ENCODE results near the gene BUB1B. TPM values are rescaled to one million over a fixed set of nuclear protein-coding genes. Genes with fewer than 3 reads are reported as not detected.
"Not testable (repeated sequence)": the region's sequence is repeated elsewhere in the genome, so short reads cannot be mapped to it uniquely, and the experiment has no call there.

BUB1B gene
- polyA plus RNA-seq, 1 donor from 2014 or later = 50.0 TPM

- TF ChIP-seq RAD21 (conservative IDR thresholded peaks at IDR 0.05) = no peak
- no peak for TF ChIP-seq EZH2 (IDR thresholded peaks at IDR 0.05; ENCODE audit: borderline replicate concordance, insufficient read depth, low read length, poor library complexity, severe bottlenecking)
- no peak for TF ChIP-seq TAF1 (IDR thresholded peaks at IDR 0.05; ENCODE audit: low read depth)
- no peak for TF ChIP-seq EP300 (conservative IDR thresholded peaks at IDR 0.05; ENCODE audit: poor library complexity, severe bottlenecking)
- TF ChIP-seq POLR2AphosphoS5 (IDR thresholded peaks at IDR 0.05) = no peak
- TF ChIP-seq SMC3 (conservative IDR thresholded peaks at IDR 0.05; ENCODE audit: poor library complexity) = no peak
- Histone ChIP-seq H3K4me3 (ENCODE audit: low read length) (no peak overlapping the region), H3F3A (ENCODE audit: insufficient read depth, low read length, poor library complexity, severe bottlenecking) (no peaks in the 10 kb centered on the region), H3K27me3 (ENCODE audit: insufficient read depth, low read depth, low read length) (no peaks in the 10 kb centered on the region), H3K9ac (ENCODE audit: low read length) (no peak overlapping the region), H3K4me2 (ENCODE audit: low read length) (no peak overlapping the region), H3K36me3 (ENCODE audit: insufficient read depth, low read length) (no peaks in the 10 kb centered on the region), H2AFZ (ENCODE audit: low read depth, low read length) (no peak overlapping the region), H3K9me2 (ENCODE audit: insufficient read depth, low read length) (no peaks in the 10 kb centered on the region), H3K79me2 (replicated peaks; ENCODE audit: insufficient read depth, low read length) (no peaks in the 10 kb centered on the region), H4K20me1 (ENCODE audit: insufficient read depth) (no peaks in the 10 kb centered on the region), H3K9me3 (ENCODE audit: low read length) (no peaks in the 10 kb centered on the region), H3K27ac (ENCODE audit: low read length) (no peak overlapping the region)
Measured at GRCh38 chr15:40151499-40151898, 9.4 kb upstream of the BUB1B start.

GRCh38 chr15:40151991-40152390 is 8.9 kb upstream of the BUB1B start:
- Histone ChIP-seq H3F3A (ENCODE audit: insufficient read depth, low read length, poor library complexity, severe bottlenecking) (no peaks in the 10 kb centered on the region), H3K79me2 (replicated peaks; ENCODE audit: insufficient read depth, low read length) (no peaks in the 10 kb centered on the region), H3K27me3 (ENCODE audit: insufficient read depth, low read depth, low read length) (no peaks in the 10 kb centered on the region), H3K9ac (ENCODE audit: low read length) (no peak overlapping the region), H3K4me3 (ENCODE audit: low read length) (no peak overlapping the region), H2AFZ (ENCODE audit: low read depth, low read length) (no peak overlapping the region), H3K4me2 (ENCODE audit: low read length) (no peak overlapping the region), H3K36me3 (ENCODE audit: insufficient read depth, low read length) (no peaks in the 10 kb centered on the region), H3K27ac (ENCODE audit: low read length) (no peak overlapping the region), H3K9me2 (ENCODE audit: insufficient read depth, low read length) (no peaks in the 10 kb centered on the region), H3K9me3 (ENCODE audit: low read length) (no peaks in the 10 kb centered on the region), H4K20me1 (ENCODE audit: insufficient read depth) (no peaks in the 10 kb centered on the region)
- TF ChIP-seq POLR2AphosphoS5 (IDR thresholded peaks at IDR 0.05) (no peak), REST (IDR thresholded peaks at IDR 0.05; ENCODE audit: borderline replicate concordance) (no peak), TAF1 (IDR thresholded peaks at IDR 0.05; ENCODE audit: low read depth) (no peak), EP300 (conservative IDR thresholded peaks at IDR 0.05; ENCODE audit: poor library complexity, severe bottlenecking) (no peak), RAD21 (conservative IDR thresholded peaks at IDR 0.05) (no peak), EZH2 (IDR thresholded peaks at IDR 0.05; ENCODE audit: borderline replicate concordance, insufficient read depth, low read length, poor library complexity, severe bottlenecking) (no peak), MXI1 (conservative IDR thresholded peaks at IDR 0.05; ENCODE audit: poor library complexity, severe bottlenecking) (no peak), SMC3 (conservative IDR thresholded peaks at IDR 0.05; ENCODE audit: poor library complexity) (no peak), CTCF (IDR thresholded peaks at IDR 0.05; ENCODE audit: poor library complexity, severe bottlenecking) (no peak)

- H2AFZ ChIP-seq (ENCODE audit: low read depth, low read length); H3K9ac ChIP-seq (ENCODE audit: low read length); H3K4me2 ChIP-seq (ENCODE audit: low read length): not testable (repeated sequence)
Measured at GRCh38 chr15:40154821-40155220, 6.0 kb upstream of the BUB1B start.

More at GRCh38 chr15:40154821-40155220, 6.0 kb upstream of the BUB1B start:
- H3K9me2 ChIP-seq (ENCODE audit: insufficient read depth, low read length); H3F3A ChIP-seq (ENCODE audit: insufficient read depth, low read length, poor library complexity, severe bottlenecking); H3K27me3 ChIP-seq (ENCODE audit: insufficient read depth, low read depth, low read length); H3K36me3 ChIP-seq (ENCODE audit: insufficient read depth, low read length); H3K4me3 ChIP-seq (ENCODE audit: low read length); H4K20me1 ChIP-seq (ENCODE audit: insufficient read depth); H3K27ac ChIP-seq (ENCODE audit: low read length); H3K79me2 ChIP-seq (replicated peaks; ENCODE audit: insufficient read depth, low read length); H3K9me3 ChIP-seq (ENCODE audit: low read length): not testable (repeated sequence)
